GM19455 (cell line): ENCODE measurements around the gene ZNF281.

ENCODE experiments used
- ATAC-seq: cut with Tn5 transposase; IDR thresholded peaks from one replicate; pipeline ENCODE4 v1.9.1; 2021; ENCODE audit not compliant: unreplicated experiment

The ZNF281 gene

GRCh38 chr1:200392625-200393185 lies 17.1 kb downstream of the ZNF281 start:
- no peak for ATAC-seq

- ATAC-seq = no peak
Observed at GRCh38 chr1:200391747-200392146, 18.1 kb downstream of the ZNF281 start.

GRCh38 chr1:200388791-200389190 lies 21.0 kb downstream of the ZNF281 start:
- ATAC-seq = no peak

GRCh38 chr1:200386416-200386815 lies 23.4 kb downstream of the ZNF281 start:
- no peak for ATAC-seq

- no peak for ATAC-seq
Observed at GRCh38 chr1:200384818-200385390, 24.9 kb downstream of the ZNF281 start.

- no peak for ATAC-seq
Observed at GRCh38 chr1:200381256-200381984, 28.4 kb downstream of the ZNF281 start.

- peak; percentile 58 for ATAC-seq
Observed at GRCh38 chr1:200380589-200381021, 29.2 kb downstream of the ZNF281 start.

- no peak for ATAC-seq
Observed at GRCh38 chr1:200379940-200380588, 29.8 kb downstream of the ZNF281 start.

- ATAC-seq = no peak
Observed at GRCh38 chr1:200379432-200379757, 30.4 kb downstream of the ZNF281 start.

- ATAC-seq = no peak
Observed at GRCh38 chr1:200378096-200378495, 31.7 kb downstream of the ZNF281 start.

- ATAC-seq = no peak
Observed at GRCh38 chr1:200376528-200376927, 33.3 kb downstream of the ZNF281 start.

- no peak for ATAC-seq
Observed at GRCh38 chr1:200374569-200375295, 35.1 kb downstream of the ZNF281 start.

- no peak for ATAC-seq
Observed at GRCh38 chr1:200373811-200374231, 36.0 kb downstream of the ZNF281 start.

- ATAC-seq = no peak
Observed at GRCh38 chr1:200372885-200373181, 37.0 kb downstream of the ZNF281 start.

GRCh38 chr1:200372095-200372884 lies 37.5 kb downstream of the ZNF281 start:
- ATAC-seq = no peak

GRCh38 chr1:200369706-200370105 lies 40.1 kb downstream of the ZNF281 start:
- ATAC-seq = no peak

GRCh38 chr1:200369131-200369530 lies 40.7 kb downstream of the ZNF281 start:
- no peak for ATAC-seq

- no peak for ATAC-seq
Observed at GRCh38 chr1:200368556-200368955, 41.3 kb downstream of the ZNF281 start.

GRCh38 chr1:200367841-200368534 lies 41.8 kb downstream of the ZNF281 start:
- no peak for ATAC-seq

GRCh38 chr1:200366577-200367253 lies 43.1 kb downstream of the ZNF281 start:
- no peak for ATAC-seq
